H1 (cell line): ENCODE measurements around the gene CUBN.

Experiments
- JUND ChIP-seq: IDR thresholded peaks from 2 replicates; pipeline ENCODE4 v1.6.1; 2011; ENCODE audit warnings: mild to moderate bottlenecking, improper control_type of control experiment, low read length
- TF ChIP-seq, protein P1 (sequence below), 3 experiments: IDR thresholded peaks; 1 replicate in 2 of 3; 2 replicates in 1 of 3; pipeline versions ENCODE4 v1.5.1 to v1.6.1; 2011; ENCODE audit warnings: low read length in 3 of 3, mild to moderate bottlenecking in 3 of 3, inconsistent platforms in 2 of 3, low read depth in 1 of 3, moderate library complexity in 1 of 3; ENCODE audit not compliant: insufficient read depth in 1 of 3; ENCODE audit errors: control extremely low read depth in 1 of 3
- TF ChIP-seq, protein P2 (sequence below): IDR thresholded peaks from 2 replicates; pipeline ENCODE4 v1.6.1; 2012; ENCODE audit warnings: inconsistent platforms
- TF ChIP-seq, protein P3 (sequence below): IDR thresholded peaks from 2 replicates; pipeline ENCODE4 v1.6.1; 2011; ENCODE audit warnings: low read depth, mild to moderate bottlenecking, low read length; ENCODE audit not compliant: insufficient read depth

DNA sequence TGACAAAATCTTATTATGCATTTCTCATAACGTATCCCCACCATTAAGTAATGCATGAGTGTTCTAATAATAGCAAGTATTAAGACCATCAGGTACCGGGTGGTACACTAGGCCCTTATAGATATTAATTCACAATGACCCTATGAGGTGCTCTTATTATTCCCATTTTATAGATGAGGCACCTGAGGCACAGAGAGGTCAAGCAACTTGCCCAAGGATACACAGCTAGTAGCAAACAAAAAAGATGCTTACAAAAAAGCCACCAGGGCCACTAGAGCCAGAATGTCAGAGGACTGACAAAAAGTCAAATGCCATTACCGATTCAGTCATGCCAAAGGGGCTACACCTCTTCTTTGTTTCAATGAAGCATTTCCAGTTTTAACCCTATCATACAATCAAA lies 318.3 kb downstream of the CUBN start:
- TF ChIP-seq, protein P1, sequence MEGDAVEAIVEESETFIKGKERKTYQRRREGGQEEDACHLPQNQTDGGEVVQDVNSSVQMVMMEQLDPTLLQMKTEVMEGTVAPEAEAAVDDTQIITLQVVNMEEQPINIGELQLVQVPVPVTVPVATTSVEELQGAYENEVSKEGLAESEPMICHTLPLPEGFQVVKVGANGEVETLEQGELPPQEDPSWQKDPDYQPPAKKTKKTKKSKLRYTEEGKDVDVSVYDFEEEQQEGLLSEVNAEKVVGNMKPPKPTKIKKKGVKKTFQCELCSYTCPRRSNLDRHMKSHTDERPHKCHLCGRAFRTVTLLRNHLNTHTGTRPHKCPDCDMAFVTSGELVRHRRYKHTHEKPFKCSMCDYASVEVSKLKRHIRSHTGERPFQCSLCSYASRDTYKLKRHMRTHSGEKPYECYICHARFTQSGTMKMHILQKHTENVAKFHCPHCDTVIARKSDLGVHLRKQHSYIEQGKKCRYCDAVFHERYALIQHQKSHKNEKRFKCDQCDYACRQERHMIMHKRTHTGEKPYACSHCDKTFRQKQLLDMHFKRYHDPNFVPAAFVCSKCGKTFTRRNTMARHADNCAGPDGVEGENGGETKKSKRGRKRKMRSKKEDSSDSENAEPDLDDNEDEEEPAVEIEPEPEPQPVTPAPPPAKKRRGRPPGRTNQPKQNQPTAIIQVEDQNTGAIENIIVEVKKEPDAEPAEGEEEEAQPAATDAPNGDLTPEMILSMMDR (IDR thresholded peaks at IDR 0.05; ENCODE audit: control extremely low read depth in 1 of 3, insufficient read depth in 1 of 3, low read depth in 1 of 3, low read length in 3 of 3), result no peak
- TF ChIP-seq JUND, result no peak
- TF ChIP-seq, protein P2, sequence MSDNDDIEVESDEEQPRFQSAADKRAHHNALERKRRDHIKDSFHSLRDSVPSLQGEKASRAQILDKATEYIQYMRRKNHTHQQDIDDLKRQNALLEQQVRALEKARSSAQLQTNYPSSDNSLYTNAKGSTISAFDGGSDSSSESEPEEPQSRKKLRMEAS, result no peak
- TF ChIP-seq, protein P3, sequence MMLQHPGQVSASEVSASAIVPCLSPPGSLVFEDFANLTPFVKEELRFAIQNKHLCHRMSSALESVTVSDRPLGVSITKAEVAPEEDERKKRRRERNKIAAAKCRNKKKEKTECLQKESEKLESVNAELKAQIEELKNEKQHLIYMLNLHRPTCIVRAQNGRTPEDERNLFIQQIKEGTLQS, result no peak
